GM18519 (cell line): ENCODE measurements around the gene NTRK2.
"Not testable (repeated sequence)": the region's sequence is repeated elsewhere in the genome, so short reads cannot be mapped to it uniquely, and the experiment has no call there.

ENCODE experiments used
- ATAC-seq: cut with Tn5 transposase; IDR thresholded peaks from one replicate; pipeline ENCODE4 v1.9.1; 2021; ENCODE audit warnings: mild to moderate bottlenecking, moderate library complexity; ENCODE audit not compliant: unreplicated experiment, low FRiP score

NTRK2 gene

GRCh38 chr9:84871983-84872382, 202.5 kb downstream of the NTRK2 start:
- ATAC-seq: no peak

DNA sequence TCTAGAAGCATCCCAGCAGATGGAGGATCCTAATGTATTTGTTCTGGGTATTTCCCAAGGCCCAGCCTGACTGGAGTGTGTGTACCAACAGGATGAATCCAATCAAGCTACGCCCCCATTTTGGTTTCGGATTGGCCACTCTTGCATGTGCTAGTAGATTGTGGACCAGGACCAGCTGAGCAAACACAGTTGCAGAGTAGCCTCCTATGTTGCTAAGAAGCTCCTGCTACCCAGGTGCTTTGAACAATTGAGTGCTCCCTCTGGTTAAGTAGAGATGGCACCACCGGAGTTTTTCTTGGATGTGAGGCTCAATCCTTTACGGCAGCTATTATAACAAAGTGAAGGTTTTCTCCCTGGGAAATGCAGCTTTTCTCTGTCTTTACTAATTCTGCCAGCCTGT, 204.5 kb downstream of the NTRK2 start:
- ATAC-seq: no peak

GRCh38 chr9:84874596-84874995, 205.1 kb downstream of the NTRK2 start:
- no peak for ATAC-seq

DNA sequence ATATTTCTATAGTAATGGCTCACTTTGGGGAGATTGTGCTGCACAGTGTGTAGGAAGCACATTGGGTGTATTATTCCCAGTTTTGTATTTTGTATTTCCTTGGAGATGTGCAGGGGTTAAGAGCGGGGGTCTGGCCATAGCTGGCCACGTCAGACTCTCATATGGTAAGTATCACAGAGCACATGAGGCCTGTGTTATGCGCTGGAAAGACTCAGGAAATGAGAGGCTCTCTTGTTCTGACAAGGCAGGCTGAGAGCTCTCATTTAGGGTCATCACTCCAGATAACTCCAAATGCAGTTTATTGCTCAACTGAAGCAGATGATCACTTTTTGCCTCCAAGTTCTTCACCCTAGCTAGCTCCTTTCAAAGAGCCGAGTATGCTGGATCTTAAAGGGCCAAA, 205.7 kb downstream of the NTRK2 start:
- ATAC-seq: no peak

DNA sequence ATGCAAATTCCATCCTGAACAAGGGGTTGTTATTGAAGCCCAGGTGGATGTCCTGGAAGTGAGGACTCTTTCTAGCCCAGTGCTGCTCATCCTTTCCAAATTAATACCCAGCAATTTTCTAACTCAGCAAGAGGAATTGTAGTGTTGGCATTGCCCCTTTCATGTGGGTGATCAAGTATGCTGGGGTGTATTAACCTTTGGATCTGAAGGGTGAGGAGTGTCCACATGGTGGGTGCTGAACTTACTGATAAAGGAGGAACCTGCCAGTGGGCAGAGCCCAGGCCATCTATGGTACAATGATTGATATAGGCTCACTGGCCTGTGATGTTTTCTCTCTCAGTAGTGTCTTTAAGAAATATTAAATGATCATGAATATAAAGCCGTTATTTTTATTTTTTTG, 210.1 kb downstream of the NTRK2 start:
- ATAC-seq: no peak

DNA sequence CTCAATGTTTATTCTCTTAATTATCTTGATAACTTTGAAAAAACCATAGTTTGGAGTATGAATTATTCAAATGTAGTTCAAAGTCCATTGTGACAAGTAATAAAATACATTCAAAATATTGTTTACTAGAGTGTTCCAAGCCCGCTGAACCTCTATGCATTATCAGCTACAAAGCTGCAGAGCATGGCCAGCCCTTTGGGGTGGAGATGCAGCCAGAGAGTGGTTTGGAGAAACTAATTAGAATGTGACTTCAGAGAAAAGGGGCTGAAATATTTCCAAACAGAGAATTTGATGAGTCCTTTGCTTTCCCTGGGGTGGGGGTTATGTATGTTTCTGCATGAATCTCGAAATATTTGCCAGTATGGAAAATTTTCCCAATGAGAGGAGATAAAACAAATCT, 211.3 kb downstream of the NTRK2 start:
- no peak for ATAC-seq

GRCh38 chr9:84886866-84887265, 217.3 kb downstream of the NTRK2 start:
- ATAC-seq: no peak

- no peak for ATAC-seq
These were observed 222.4 kb downstream of the NTRK2 start for GRCh38 chr9:84891924-84892323.

GRCh38 chr9:84893419-84894128, 224.0 kb downstream of the NTRK2 start:
- ATAC-seq: no peak

DNA sequence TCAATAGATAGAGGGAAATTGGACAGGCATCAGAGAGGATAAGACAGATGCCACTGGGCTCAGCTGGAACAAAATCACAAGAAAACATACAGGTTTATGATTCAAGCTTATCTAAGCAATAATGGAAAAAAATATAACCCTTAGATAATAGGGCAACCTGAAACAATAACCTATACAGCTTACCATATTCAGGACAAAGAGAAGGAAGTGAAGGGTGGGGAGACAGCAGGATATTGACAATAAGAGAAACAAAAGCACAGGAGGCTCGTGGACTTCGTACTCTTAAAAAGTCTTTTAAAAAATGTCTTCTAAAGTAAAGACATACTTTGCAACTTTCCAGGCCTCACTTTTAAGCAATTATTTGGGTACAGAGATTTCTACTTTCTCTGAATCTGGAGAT, 225.3 kb downstream of the NTRK2 start:
- ATAC-seq: no peak

DNA sequence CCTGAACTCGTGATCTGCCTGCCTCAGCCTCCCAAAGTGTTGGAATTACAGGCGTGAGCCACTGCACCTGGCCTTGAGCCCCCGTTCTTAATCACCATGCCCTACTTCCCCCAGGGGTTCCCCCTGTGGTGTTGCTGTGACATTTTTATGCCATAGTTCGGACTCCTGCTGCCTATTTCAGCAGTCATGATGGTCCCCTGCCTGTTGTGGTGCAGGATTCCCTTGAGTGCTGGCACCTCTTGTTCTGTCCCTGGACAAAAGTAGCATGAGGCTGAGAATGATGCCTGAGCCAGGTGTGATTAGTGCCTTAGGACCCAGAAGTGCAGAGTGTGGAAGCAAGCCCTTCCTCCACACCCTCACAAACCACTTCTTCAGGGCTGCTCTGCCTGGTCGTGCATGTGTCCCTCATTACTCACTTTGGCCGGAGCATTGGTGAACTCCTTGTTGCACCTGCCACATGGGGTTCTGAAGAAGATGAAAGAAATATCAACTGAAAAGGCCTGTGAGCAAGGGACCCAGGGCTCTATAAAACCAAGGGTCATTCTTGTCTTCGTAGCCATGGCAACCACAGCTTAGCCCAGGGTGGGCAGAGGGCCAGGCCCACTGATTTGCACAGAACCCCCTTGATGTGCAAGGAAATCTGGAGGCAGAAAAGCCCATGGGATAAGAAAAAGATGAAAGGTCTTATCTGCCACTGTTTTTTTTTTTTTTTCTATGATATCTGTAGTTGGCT, 228.0 kb downstream of the NTRK2 start:
- no peak for ATAC-seq

DNA sequence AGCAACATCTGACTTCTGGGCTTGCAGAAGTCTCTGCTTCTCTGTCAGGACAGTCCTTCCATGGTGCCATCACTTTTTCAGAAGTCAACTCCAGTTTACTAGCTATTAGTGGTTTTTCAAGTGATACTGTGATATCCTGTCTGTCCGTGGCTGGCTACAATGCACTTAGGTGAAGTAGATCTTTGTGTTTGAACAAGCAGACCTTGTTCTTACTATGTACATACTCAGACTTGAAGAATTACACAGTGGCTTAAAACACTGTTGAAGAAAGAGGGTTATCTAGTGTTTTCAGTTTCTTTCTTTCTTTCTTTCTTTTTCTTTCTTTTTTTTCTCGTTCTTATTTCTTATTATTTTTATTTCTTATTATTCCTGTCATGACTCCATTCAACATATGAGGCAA, 228.7 kb downstream of the NTRK2 start:
- ATAC-seq: no peak

DNA sequence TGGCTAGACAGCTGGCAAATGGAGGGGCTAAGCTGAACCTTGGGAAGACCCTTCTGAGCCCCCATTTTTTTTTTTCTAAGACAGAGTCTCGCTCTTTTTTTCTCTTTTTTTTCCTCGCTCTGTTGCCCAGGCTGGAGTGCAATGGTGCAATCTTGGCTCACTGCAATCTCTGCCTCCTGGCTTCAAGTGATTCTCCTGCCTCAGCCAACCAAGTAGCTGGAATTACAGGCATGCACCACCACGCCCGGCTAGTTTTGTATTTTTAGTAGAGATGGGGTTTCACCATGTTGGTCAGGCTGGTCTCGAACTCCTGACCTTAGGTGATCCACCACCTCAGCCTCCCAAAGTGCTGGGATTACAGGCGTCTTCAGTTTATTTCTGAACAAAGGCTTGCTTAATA, 229.1 kb downstream of the NTRK2 start:
- ATAC-seq: not testable (repeated sequence)

DNA sequence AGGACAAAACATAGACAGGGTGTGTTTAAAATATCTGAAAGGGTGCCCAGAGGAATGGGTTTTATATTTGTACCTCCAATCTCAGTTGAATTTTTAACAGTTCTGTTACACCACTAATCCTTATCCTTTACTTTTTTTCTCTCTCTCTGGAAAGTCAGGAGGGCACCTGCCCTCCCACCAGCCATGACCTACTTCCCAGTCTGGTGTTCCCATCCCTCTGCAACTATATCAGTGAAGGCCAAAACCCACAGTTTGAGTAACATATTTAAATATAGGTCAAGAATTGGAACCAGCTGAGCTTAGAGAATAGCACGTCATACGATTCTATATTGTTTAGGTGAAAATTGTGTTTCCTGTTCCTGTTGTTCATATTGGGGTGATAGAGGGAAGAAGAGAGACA, 229.8 kb downstream of the NTRK2 start:
- ATAC-seq: no peak

- no peak for ATAC-seq
These were observed 230.9 kb downstream of the NTRK2 start for GRCh38 chr9:84900421-84900820.

DNA sequence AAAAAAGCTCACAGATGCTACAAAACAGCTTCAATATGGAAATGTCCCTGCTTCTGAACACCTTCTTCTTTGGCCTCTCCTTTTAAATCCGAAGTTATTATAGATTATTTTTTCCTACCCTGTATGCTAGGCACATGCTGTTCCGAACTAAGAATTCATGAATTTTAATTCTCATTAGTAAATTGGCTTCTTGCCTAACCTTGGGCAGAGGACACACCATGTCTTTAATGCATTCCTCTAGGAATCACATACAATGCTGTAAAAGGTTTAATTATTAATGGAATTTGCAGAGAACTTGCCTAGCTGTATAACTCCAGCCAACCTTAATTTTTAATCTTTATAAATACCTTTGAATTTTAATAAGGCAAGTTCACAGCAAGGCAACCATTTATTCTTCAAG, 234.4 kb downstream of the NTRK2 start:
- no peak for ATAC-seq

GRCh38 chr9:84916769-84917168, 247.2 kb downstream of the NTRK2 start:
- ATAC-seq: no peak

DNA sequence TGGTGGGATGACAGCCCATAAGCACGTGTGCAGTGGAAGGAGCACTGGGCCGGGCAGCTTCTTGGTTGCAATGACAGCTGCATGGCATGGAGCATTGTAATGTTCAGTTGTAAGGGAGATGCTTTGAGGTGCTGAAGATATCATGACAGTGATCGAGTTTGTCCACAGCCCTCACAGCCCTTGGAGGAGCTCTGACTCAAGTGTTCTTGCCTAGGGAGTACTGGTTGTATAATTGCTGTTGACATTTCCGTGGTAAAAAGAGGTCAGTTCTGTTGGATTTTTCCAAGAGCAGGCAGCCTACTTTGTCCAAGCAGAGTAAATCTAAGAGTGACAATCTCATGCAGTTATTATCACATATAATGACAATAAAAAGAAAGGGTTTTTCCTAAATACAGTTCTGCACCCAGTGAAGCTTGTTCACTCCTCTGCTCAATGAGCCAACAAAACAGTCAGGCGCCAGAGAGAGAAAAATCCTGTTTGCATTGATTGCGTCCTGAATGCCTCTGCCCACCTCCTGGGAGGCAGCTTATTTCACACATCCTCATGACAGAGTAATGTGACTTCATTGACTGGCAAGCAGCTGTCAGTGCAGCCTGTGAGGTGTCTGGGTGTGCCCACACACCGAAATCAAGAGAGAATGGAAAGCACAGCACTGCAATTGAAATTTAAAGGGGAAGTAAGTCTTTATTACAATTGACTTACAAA, 248.0 kb downstream of the NTRK2 start:
- no peak for ATAC-seq

GRCh38 chr9:84919440-84919839, 249.9 kb downstream of the NTRK2 start:
- no peak for ATAC-seq

GRCh38 chr9:84921175-84921574, 251.6 kb downstream of the NTRK2 start:
- ATAC-seq: no peak

GRCh38 chr9:84922051-84922450, 252.5 kb downstream of the NTRK2 start:
- ATAC-seq: no peak

GRCh38 chr9:84924266-84924665, 254.7 kb downstream of the NTRK2 start:
- ATAC-seq: no peak
